ENCODE measurements around the gene XG.
A peak's percentile ranks its signal among the peaks of the same experiment; 100 is the strongest.
"Not testable (repeated sequence)": the region's sequence is repeated elsewhere in the genome, so short reads cannot be mapped to it uniquely, and the experiment has no call there.

The XG gene

GRCh38 chrX:2735270-2735669, 16.6 kb upstream of the XG start:
- no peak for DNase-seq

- DNase-seq, result no peak
Measured at GRCh38 chrX:2740672-2741071, 11.2 kb upstream of the XG start.

- DNase-seq, result no peak
Measured at GRCh38 chrX:2741386-2741785, 10.5 kb upstream of the XG start.

- not testable (repeated sequence) for DNase-seq
Measured at GRCh38 chrX:2746250-2746649, 5.6 kb upstream of the XG start.

- no peak for DNase-seq
Measured at GRCh38 chrX:2748171-2748814, 3.5 kb upstream of the XG start.

GRCh38 chrX:2748815-2749188, 3.0 kb upstream of the XG start:
- no peak for DNase-seq

GRCh38 chrX:2751291-2751690, 549 bp upstream of the XG start:
- no peak for DNase-seq

- DNase-seq, result not testable (repeated sequence)
Measured at GRCh38 chrX:2752441-2752840, 601 bp downstream of the XG start.

- not testable (repeated sequence) for DNase-seq
Measured at GRCh38 chrX:2755163-2755715, 3.4 kb downstream of the XG start.

- peak; percentile 3 to 17 for DNase-seq
Measured at GRCh38 chrX:2756548-2756947, 4.7 kb downstream of the XG start.

- no peak for DNase-seq
Measured at GRCh38 chrX:2761246-2761645, 9.4 kb downstream of the XG start.

- DNase-seq, result not testable (repeated sequence)
Measured at GRCh38 chrX:2762671-2763070, 10.8 kb downstream of the XG start.

GRCh38 chrX:2764766-2765548, 13.1 kb downstream of the XG start:
- DNase-seq, result not testable (repeated sequence)

GRCh38 chrX:2765549-2765830, 13.7 kb downstream of the XG start:
- no peak for DNase-seq

GRCh38 chrX:2766906-2767305, 15.1 kb downstream of the XG start:
- DNase-seq, result no peak

- DNase-seq, result no peak
Measured at GRCh38 chrX:2767631-2768455, 16.0 kb downstream of the XG start.

- no peak for DNase-seq
Measured at GRCh38 chrX:2769615-2770014, 17.8 kb downstream of the XG start.

GRCh38 chrX:2773166-2774055, 21.6 kb downstream of the XG start:
- not testable (repeated sequence) for DNase-seq

GRCh38 chrX:2774057-2774456, 22.2 kb downstream of the XG start:
- no peak for DNase-seq

GRCh38 chrX:2774776-2775175, 22.9 kb downstream of the XG start:
- DNase-seq, result no peak

- DNase-seq, result peak; percentile 5 to 53
Measured at GRCh38 chrX:2780472-2781225, 28.8 kb downstream of the XG start.

- peak; percentile 4 to 27 for DNase-seq
Measured at GRCh38 chrX:2781226-2781571, 29.4 kb downstream of the XG start.
